Glomerular endothelial cell (primary cell): ENCODE data around the gene ACAD8. TPM values are rescaled to one million over a fixed set of nuclear protein-coding genes. Genes with fewer than 3 reads are reported as not detected.
"Not testable (repeated sequence)": the region's sequence is repeated elsewhere in the genome, so short reads cannot be mapped to it uniquely, and the experiment has no call there.

ENCODE experiments used
- DNase-seq: peaks from one replicate; pipeline ENCODE4 v3.0.0-alpha.2; 2011; ENCODE audit warnings: low read depth, low spot score; ENCODE audit errors: extremely low read depth
- total RNA-seq: library from RNA; depleted of rRNA; stranded (reverse); fragments of >200 nt; gene quantifications from 2 replicates; pipeline ENCODE4 v1.2.3, GENCODE V29; 2015

ACAD8 gene
- total RNA-seq, 1 donor from 2014 or later = 21.4 TPM

DNA sequence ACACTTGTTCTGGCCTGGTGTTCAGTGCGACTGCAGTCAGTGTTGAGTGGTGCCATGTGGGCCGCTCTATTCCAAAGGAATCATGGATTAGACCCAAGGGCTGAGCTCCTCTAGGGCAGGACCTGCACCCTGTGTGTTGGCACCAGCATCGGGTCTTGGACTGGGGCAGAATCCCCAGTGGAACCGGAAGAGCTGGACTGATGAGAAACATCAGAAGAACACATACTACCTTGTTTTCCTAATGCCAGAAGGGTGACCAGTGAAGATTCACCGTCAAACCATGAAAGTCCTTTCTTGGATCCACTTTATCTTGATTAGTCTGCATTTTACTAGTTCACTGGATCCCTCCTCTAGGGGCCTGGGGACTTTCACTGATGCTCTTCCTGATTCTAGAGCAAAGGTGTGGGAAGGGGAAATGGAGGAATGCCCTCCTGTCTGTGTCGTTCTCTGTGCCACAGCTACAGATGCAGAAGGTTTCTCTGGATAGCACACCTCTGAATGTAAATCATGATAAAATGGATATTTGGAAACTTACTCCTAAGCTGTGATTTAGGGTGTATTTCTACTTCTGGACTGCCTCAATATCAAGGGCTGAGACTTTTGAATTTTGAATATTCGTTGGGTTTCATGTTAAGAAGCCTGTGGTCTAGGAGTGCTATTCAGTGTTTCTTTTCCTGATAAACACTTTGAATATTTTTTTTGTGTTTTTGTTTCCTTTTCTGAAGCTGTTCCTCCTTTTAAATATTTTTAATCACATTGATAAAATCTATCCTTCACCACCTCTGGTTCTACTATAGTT, 11.8 kb downstream of the ACAD8 start:
- no peak for DNase-seq

GRCh38 chr11:134266440-134266839, 13.1 kb downstream of the ACAD8 start:
- no peak for DNase-seq

DNA sequence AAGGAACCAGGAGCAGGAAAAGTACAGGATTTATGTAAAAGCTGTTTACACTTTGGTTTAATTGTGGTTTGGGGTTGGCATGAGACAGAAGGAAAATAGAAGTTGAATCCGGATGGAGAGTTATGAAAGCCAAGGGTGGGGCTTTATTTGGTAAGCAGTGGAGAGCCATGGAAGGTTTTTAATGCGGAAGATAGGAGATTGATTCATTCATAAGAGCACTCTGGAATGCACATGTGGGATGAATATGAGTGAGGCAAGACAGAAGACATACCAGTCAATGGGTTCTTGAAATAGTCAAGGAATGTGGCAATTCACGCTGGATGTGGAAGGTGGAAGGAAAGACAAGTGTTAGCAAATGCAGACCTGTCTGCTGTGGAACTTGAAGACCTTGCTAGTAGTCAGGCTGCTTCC, 13.5 kb downstream of the ACAD8 start:
- no peak for DNase-seq

DNA sequence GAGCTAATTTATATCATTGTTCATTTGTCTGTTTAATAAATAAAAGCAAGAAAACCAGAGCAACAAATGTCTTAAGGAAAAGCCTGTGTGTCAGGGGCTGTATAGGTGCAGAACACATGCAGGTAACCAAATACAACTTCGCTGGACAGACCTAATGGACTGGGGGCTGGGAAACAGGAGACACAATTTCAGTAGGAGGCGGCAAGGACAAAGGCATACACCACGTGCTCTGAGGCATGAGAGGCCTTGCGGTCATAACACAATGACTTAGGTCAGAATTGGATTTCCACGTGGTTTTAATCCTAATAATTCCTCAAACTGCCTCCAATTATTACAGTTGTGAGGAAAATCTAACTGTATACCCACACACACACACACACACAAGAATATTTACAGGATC, 14.1 kb downstream of the ACAD8 start:
- no peak for DNase-seq

GRCh38 chr11:134267966-134268365, 14.6 kb downstream of the ACAD8 start:
- DNase-seq = no peak

- no peak for DNase-seq
These were observed 16.9 kb downstream of the ACAD8 start for GRCh38 chr11:134270250-134270714.

DNA sequence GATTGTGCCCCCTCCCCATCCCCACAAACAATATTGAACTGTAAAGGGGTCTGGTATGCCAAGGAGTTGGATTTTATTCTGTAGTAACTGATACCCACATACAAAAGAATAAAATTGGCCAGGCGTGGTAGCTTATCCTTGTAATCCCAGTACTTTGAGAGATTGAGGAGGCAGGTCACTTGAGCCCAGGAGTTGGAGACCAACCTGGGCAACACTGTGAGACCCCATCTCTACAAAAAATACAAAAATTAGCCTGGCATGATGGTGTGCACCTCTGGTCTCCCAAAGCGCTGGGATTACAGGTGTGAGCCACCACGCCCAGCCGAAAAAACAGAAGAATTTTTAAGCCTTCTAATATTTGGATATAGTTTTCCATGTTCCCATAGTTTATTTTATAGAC, 18.6 kb downstream of the ACAD8 start:
- DNase-seq = no peak

- no peak for DNase-seq
These were observed 19.3 kb downstream of the ACAD8 start for GRCh38 chr11:134272381-134273316.

- DNase-seq = no peak
These were observed 19.9 kb downstream of the ACAD8 start for GRCh38 chr11:134273317-134273712.

DNA sequence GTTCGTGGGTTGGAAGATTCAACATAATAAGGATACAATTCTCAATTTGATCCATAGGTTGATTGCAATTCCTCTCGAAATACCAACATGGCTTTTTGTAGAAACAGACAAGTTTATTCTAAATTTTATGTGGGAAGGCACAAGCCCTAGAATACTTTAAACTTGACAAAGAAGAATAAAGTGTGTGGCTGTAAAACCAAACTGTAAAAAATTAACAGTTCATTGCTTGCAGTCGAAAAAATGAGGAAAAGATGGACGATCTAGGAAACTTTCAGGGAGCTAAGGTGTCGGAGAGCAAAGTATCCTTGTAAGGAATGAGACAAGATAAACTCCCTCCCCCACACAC, 21.8 kb downstream of the ACAD8 start:
- DNase-seq = no peak

- no peak for DNase-seq
These were observed 22.4 kb downstream of the ACAD8 start, which contains the start of gene GLB1L3 for GRCh38 chr11:134275534-134276395. GLB1L3 (plus strand) TSS chr11:134276379; CDS start chr11:134276741, 362 bp downstream.

DNA sequence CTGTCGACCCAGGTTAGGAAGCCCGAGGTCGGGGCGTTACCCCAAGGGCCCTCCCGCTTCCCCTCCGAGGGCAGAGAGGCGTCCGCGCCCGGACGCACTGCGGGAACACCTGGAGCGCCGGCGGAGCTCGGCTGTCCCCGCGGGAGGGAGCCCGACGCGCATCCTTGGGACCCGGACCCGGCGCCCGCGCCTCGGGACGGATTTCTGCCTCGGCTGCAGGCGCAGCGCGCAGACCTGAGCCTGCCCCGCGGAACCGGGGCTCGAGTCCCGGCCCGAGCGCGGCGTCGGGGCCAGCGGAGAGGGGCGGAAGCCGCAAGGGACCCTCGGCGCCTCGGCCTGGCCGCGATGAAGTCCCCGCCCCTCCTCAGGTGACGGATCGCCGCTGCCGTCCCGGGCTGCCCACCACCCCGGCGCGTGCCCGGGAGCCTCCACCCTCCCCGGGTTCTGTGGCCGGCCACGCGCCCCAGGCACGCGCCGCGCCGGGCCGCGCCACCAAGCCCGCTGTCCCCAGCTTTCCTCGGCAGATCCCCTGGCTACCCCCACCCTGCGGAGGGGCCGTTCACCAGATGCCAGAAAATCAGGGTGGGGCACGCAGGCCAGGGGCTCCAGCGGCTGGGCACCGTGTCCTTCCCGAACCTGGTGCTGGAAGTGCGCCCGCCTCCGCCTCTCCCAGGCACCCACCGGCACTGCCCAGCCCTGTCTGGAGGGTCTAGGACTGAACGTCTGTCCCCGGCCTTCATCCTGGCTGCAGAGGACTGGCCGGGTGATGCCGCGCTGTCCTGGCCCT, 23.2 kb downstream of the ACAD8 start:
- no peak for DNase-seq

DNA sequence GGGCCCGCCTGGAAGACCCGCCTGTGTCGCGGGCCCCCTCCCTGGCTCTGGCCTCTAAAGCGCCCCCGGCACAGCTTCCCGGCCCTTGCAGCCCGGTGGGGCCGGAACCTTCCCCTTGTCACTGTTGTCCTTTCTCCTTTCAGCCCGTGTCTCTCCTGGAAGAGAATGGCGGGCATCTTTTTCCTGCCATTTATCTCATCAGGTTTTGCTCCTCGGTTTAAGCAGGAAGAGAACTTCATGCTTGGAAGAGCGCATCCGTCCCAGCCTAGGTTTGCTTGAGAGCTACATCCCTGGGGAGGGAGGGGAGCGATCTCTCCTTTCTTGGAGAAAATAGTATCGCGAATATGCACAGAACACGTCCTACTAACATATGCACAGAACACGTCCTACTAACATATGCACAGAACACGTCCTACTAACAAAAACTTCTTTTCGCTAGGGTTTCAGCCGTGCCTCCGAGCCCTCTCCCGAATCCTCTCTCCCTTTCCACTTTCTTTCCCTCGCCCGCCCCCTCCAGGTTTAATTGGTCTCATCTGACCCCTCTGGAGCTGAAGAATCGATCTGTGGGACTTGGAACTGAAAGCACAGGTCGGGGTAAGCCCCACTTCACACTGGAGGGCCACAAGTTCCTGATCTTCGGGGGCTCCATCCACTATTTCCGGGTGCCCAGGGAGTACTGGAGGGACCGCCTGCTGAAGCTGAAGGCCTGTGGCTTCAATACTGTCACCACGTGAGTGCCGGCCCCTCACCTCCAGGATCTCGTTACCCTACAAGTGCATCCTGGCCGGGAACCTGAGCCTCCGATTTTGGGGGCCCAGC, 24.0 kb downstream of the ACAD8 start:
- DNase-seq = no peak

DNA sequence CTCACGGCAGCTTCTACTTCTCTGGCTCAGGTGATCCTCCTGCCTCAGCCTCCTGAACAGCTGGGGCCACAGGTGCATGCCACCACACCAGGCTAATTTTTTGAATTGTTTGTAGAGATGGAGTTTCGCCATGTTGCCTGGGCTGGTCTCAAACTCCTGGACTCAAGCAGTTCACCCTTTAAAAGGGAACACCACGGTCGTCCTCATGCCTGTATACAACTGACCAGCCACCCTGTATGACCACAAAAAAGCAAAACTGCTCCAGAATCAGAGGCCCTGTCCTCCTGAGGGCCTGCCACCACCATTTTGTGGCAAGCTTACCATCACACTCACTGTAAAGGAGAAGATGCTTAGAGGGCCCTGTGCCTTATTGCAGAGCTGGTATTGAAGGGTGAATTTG, 25.0 kb downstream of the ACAD8 start:
- no peak for DNase-seq

DNA sequence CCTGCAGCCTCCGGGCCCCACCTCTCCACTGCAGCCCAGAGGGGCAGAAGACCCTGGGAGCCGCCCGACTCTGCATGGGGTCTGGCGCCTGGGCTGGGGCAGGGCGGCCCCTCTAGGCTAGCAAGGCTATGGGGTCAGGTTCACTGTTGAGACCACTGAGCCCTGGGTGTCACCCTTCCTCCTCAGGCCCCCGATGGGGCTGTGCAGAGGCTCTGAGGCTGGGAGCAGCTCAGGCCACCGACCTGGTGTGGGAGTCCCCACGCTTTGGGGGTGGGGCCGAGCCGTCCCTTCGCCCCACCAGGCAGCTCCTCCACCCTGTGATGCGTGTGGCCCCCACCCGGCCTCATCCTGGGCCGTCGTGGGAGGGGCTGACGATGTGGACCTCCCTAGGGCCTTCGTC, 28.3 kb downstream of the ACAD8 start:
- DNase-seq = not testable (repeated sequence)

GRCh38 chr11:134282121-134283045, 29.0 kb downstream of the ACAD8 start:
- no peak for DNase-seq

DNA sequence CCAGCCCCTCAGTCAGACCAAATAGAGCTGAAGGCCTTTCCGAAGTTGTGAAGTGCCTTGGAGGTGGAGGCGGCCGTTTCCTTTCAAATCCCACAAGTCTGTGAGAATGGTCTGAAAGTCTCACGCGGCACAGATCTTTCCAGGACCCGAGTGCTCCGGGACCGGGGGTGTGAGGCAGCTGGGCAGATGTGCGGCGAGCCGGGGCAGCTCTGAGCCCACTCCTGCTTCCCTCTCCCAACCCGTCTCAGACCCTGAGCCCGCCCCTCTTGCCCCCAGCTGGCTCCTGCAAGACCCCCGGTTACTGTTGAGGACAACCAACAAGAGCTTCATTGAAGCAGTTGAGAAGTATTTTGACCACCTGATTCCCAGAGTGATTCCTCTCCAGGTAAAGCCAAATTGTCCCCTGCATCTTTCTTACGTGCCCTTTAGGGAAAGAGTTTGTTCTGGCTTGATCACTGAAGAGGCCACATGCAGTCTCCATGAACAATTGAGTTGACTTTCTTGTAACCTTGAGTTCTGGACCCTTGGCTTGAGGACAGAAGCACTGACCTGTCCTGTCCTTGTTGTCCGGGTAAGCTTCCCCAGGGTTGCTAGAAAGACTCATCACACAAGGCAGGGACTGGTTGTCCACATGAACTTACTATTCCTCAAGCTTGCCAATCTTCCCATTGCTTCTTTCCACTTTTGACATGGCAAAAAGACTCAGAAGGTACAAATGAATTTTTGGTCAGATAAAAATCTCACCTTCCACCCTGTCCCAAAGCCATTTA, 30.3 kb downstream of the ACAD8 start:
- DNase-seq = no peak
